ENCODE measurements around the gene NANP. TPM values are rescaled to one million over a fixed set of nuclear protein-coding genes. Genes with fewer than 3 reads are reported as not detected.

NANP gene
- total and polyA plus RNA-seq, 9 of the 15 experiments (the other 6 are each of a cell fraction or from before 2014, with no cell fraction given), result 5.4 to 8.4 (median 6.9) TPM

GRCh38 chr20:25580711-25581110, 43.1 kb downstream of the NANP start:
- CTCF ChIA-PET (ENCODE audit: low intra/inter-chr PET ratio), result no interaction called here
- H2AFZ ChIP-seq (ENCODE audit: low read depth, low read length), result no peak overlapping the region
- H3K79me2 ChIP-seq (ENCODE audit: control insufficient read depth, insufficient read depth, low read length), result no peaks in the 10 kb centered on the region
- H3K9me1 ChIP-seq (ENCODE audit: control insufficient read depth, insufficient read depth, low read length), result no peaks in the 10 kb centered on the region
- H3K9ac ChIP-seq (ENCODE audit: insufficient read depth in 1 of 2, low read depth in 2 of 2, low read length in 2 of 2), result no peak overlapping the region
- intact Hi-C loops (cut with micrococcal nuclease), result no loop called here
- H3K27ac ChIP-seq (ENCODE audit: extremely low read depth, low read depth, low read length), result no peak overlapping the region
- no peak overlapping the region for H3K4me3 ChIP-seq
- ATAC-seq (no peak), DNase-seq (ENCODE audit: extremely low read depth in 1 of 4, low spot score in 3 of 4) (no peak), FAIRE-seq (no peak)
- H3K4me2 ChIP-seq (ENCODE audit: insufficient read depth, low read length), result no peak overlapping the region
- H3K27me3 ChIP-seq (ENCODE audit: control insufficient read depth in 2 of 2, insufficient read depth in 2 of 2, low read length in 2 of 2), result peaks cover 2 to 32% of the 10 kb centered on the region in 2 experiments; a peak in 3 of 5 replicates
- H4K20me1 ChIP-seq (replicated peaks; ENCODE audit: control insufficient read depth, insufficient read depth, low read length), result no peaks in the 10 kb centered on the region
- H3K36me3 ChIP-seq (ENCODE audit: control insufficient read depth, insufficient read depth, low read length), result no peaks in the 10 kb centered on the region
- POLR2A ChIA-PET, result interaction anchor here (0.6 kb wide), 1 partner anchor 256 kb away, joined by 3 read pairs; no protein-coding TSS in a partner anchor
- peaks cover 0 to 8% of the 10 kb centered on the region in 2 experiments; a peak in 2 of 5 replicates for H3K4me1 ChIP-seq (replicated peaks in 1 of 2; ENCODE audit: control insufficient read depth in 2 of 2, insufficient read depth in 2 of 2, low read length in 2 of 2)
- no TSS peak for BruUV-seq (replicated peaks)
- in situ Hi-C loops (cut with MboI), result no loop called here
- TF ChIP-seq FOXJ2 (tag; IDR thresholded peaks at IDR 0.05) (no peak), ZBTB11 (CRISPR knock-in tag; IDR thresholded peaks at IDR 0.05) (no peak), LCOR (CRISPR knock-in tag; IDR thresholded peaks at IDR 0.05) (no peak), ZNF785 (CRISPR knock-in tag; IDR thresholded peaks at IDR 0.05) (no peak)
- H3K9me3 ChIP-seq (replicated peaks; ENCODE audit: control insufficient read depth, insufficient read depth, low read depth, low read length), result no peaks in the 10 kb centered on the region
- 0% methylated on average over 4 of the region's 4 CpGs for WGBS (ENCODE audit: insufficient coverage, low coverage, missing lambda C conversion rate)
